GM12878 (cell line): ENCODE measurements around the gene TAPBPL. TPM values are rescaled to one million over a fixed set of nuclear protein-coding genes. Genes with fewer than 3 reads are reported as not detected.

Source experiments
- E2F8 ChIP-seq: fragments of 450-650 bp; IDR thresholded peaks from 2 replicates; pipeline ENCODE4 v1.6.1; 2018; ENCODE audit warnings: mild to moderate bottlenecking, low read depth, moderate library complexity; ENCODE audit not compliant: partially characterized antibody
- EZH2 ChIP-seq: IDR thresholded peaks from 2 replicates; pipeline ENCODE4 v1.6.1; 2012; ENCODE audit warnings: low read depth, mild to moderate bottlenecking, control low read depth, inconsistent platforms, low read length, borderline replicate concordance; ENCODE audit not compliant: control insufficient read depth
- GABPA ChIP-seq: IDR thresholded peaks from 2 replicates; pipeline ENCODE4 v1.6.1; 2014; ENCODE audit warnings: antibody characterized with exemption, low read depth, mild to moderate bottlenecking, inconsistent platforms
- HCFC1 ChIP-seq: fragments of 150-350 bp; IDR thresholded peaks from 2 replicates; pipeline ENCODE4 v1.6.1; 2014; ENCODE audit warnings: low read length
- IKZF1 ChIP-seq: fragments of 450-650 bp; conservative IDR thresholded peaks from 2 replicates; pipeline ENCODE4 v1.6.1; 2017; ENCODE audit warnings: antibody characterized with exemption, mild to moderate bottlenecking
- KLF5 ChIP-seq: fragments of 450-650 bp; IDR thresholded peaks from 2 replicates; pipeline ENCODE4 v1.6.1; 2014; ENCODE audit warnings: mild to moderate bottlenecking; ENCODE audit not compliant: partially characterized antibody
- MEF2A ChIP-seq: IDR thresholded peaks from 2 replicates; pipeline ENCODE4 v1.6.1; 2011; ENCODE audit warnings: low read depth, mild to moderate bottlenecking, low read length, moderate library complexity; ENCODE audit not compliant: insufficient read depth
- PBX3 ChIP-seq: IDR thresholded peaks from 2 replicates; pipeline ENCODE4 v1.6.1; 2011; ENCODE audit warnings: mild to moderate bottlenecking, low read depth, low read length, moderate library complexity; ENCODE audit not compliant: insufficient replicate concordance
- POLR2A ChIP-seq: IDR thresholded peaks from 2 replicates; pipeline ENCODE4 v1.6.1; 2011; ENCODE audit warnings: low read depth, mild to moderate bottlenecking, low read length
- POLR2AphosphoS2 ChIP-seq: IDR thresholded peaks from 2 replicates; pipeline ENCODE4 v1.6.1; 2011; ENCODE audit warnings: low read depth, mild to moderate bottlenecking, low read length, improper control_type of control experiment, moderate library complexity
- SMAD1 ChIP-seq: fragments of 450-650 bp; IDR thresholded peaks from 2 replicates; pipeline ENCODE4 v1.6.1; 2018; ENCODE audit warnings: mild to moderate bottlenecking, low read depth; ENCODE audit not compliant: partially characterized antibody
- TARDBP ChIP-seq: IDR thresholded peaks from 2 replicates; pipeline ENCODE4 v1.6.1; 2016; ENCODE audit warnings: borderline replicate concordance
- TCF12 ChIP-seq: IDR thresholded peaks from 2 replicates; pipeline ENCODE4 v1.6.1; 2011; ENCODE audit warnings: low read depth, mild to moderate bottlenecking, low read length
- TCF7 ChIP-seq: IDR thresholded peaks from 2 replicates; pipeline ENCODE4 v1.6.1; 2014; ENCODE audit warnings: antibody characterized with exemption, borderline replicate concordance
- USF2 ChIP-seq: IDR thresholded peaks from 2 replicates; pipeline ENCODE4 v1.6.1; 2011; ENCODE audit warnings: low read depth, low read length, improper control_type of control experiment, borderline replicate concordance
- YBX1 ChIP-seq: fragments of 450-650 bp; IDR thresholded peaks from 2 replicates; pipeline ENCODE4 v1.6.1; 2016; ENCODE audit warnings: antibody characterized with exemption
- YY1 ChIP-seq: IDR thresholded peaks from 2 replicates; pipeline ENCODE4 v1.6.1; 2011; ENCODE audit warnings: low read depth, mild to moderate bottlenecking, low read length
- ZBTB11 ChIP-seq: fragments of 450-650 bp; formaldehyde crosslinking; IDR thresholded peaks from 2 replicates; pipeline ENCODE4 v1.5.0; 2022; ENCODE audit warnings: mild to moderate bottlenecking, missing genetic modification characterization
- ZNF24 ChIP-seq: fragments of 450-650 bp; IDR thresholded peaks from 2 replicates; pipeline ENCODE4 v1.6.1; 2017; ENCODE audit warnings: antibody characterized with exemption, mild to moderate bottlenecking
- polyA plus RNA-seq, 11 experiments: library from polyadenylated mRNA; depleted of rRNA in 4 of 11; unstranded in 6 of 11; stranded (reverse) in 5 of 11; fragments of >200 nt; fragmentation: Nextera tagmentation in 4 of 11; fragmentation: Illumina TruSeq in 1 of 11; extraction: Ambion mirVana in 4 of 11; extraction: Trizol in 1 of 11; gene quantifications; 1 replicate in 1 of 11; 2 replicates in 10 of 11; pipeline versions ENCODE4 v1.2.1 to v1.2.3, GENCODE V29; 2011 to 2016; ENCODE audit warnings: inconsistent platforms in 2 of 11, missing spikeins in 2 of 11, low read depth in 1 of 11
- total RNA-seq, 4 experiments: library from RNA; depleted of rRNA in 3 of 4; stranded (reverse); fragments of >200 nt in 3 of 4; fragmentation: Illumina TruSeq in 1 of 4; extraction: Trizol in 1 of 4; gene quantifications; 2 replicates each; pipeline versions ENCODE4 v1.2.1 to v1.2.3, GENCODE V29; 2013 to 2021

TAPBPL gene
- total and polyA plus RNA-seq, 10 of the 15 experiments (the other 5 are each of a cell fraction or from before 2014, with no cell fraction given), result 12.4 to 45.0 (median 29.9) TPM

GRCh38 chr12:6423267-6424007 lies 28.4 kb upstream of the TAPBPL start (continued):
- no peak for TF ChIP-seq ZNF24
- TF ChIP-seq PBX3, result no peak
- TF ChIP-seq ZBTB11 (CRISPR knock-in tag), result no peak
- no peak for TF ChIP-seq KLF5
- TF ChIP-seq TCF12, result 0 out of 2 replicates have a peak, but pooled peaks have one; percentile 3
- no peak for TF ChIP-seq POLR2AphosphoS2
- TF ChIP-seq YY1, result peak; percentile 91
- no peak for TF ChIP-seq TCF7
- no peak for TF ChIP-seq YBX1
- no peak for TF ChIP-seq SMAD1
- no peak for TF ChIP-seq POLR2A
- peak; percentile 88 for TF ChIP-seq IKZF1
- TF ChIP-seq MEF2A, result no peak
- TF ChIP-seq E2F8, result no peak
- TF ChIP-seq USF2, result peak; percentile 64
- no peak for TF ChIP-seq GABPA
- no peak for TF ChIP-seq HCFC1
- TF ChIP-seq TARDBP, result 0 out of 2 replicates have a peak, but pooled peaks have one; percentile 44
- TF ChIP-seq EZH2, result no peak
